ENCODE measurements around the gene TBX4.
"Not testable (repeated sequence)": the region's sequence is repeated elsewhere in the genome, so short reads cannot be mapped to it uniquely, and the experiment has no call there.

The TBX4 gene

DNA sequence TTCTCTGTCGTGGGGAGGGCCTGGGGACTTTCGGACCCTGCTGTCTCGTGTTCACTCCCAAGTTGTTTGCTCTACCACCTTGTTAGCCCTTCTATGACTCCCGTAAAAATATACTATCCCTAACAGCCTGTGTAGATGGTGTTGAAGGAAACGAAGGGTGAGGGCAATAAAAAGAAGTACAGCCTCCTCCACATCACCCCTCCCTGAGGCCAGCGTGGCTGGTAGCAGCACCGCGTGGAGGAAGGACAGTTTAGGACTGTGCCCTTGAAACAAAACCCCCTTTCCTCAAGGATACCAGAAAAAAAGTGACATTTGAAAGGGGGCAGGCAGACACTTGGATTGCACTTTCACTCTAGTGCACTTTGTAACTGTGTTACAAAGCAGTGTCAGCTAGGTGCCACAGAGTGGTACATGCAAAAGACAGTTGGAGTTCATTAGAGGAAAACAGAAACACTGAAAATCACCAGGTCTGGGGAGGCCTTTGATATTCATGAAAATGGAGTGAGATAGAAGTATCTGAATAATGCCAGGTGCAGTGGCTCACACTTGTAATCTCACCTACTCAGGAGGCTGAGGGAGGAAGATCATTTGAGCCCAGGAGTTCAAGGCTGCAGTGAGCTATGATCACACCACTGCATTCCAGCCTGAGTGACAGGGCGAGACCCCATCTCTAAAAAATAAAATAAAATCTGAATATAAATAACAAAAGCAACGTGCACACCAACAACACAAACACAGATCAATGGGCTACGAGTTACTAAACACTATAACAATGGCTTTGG lies 53.8 kb downstream of the TBX4 start:
- no peak for DNase-seq (ENCODE audit: low read depth, low spot score)
- H3K4me3 ChIP-seq (ENCODE audit: low read length) = no peak overlapping the region

GRCh38 chr17:61507383-61508066 lies 55.3 kb downstream of the TBX4 start:
- no peak for DNase-seq (ENCODE audit: low read depth, low spot score)
- H3K4me3 ChIP-seq (ENCODE audit: low read length) = no peak overlapping the region

- H3K4me3 ChIP-seq (ENCODE audit: low read length) = no peak overlapping the region
- no peak for DNase-seq (ENCODE audit: low read depth, low spot score)
Measured at GRCh38 chr17:61508912-61509311, 56.7 kb downstream of the TBX4 start.

DNA sequence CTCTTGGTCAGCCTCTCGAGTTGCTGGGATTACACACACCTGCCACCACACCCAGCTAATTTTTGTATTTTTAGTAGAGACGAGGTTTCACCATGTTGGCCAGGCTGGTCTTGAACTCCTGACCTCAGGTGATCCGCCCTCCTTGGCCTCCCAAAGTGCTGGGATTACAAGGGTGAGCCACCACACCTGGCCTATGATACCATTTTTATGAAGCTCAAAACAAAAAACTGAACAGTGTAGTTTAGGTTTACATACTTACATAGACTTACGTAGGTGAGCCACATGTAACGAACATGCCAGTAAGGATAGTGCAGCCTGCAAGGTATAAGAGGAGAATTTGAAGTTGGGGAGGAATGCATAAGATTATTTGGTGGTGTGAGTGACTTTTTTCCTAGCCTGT lies 57.2 kb downstream of the TBX4 start:
- H3K4me3 ChIP-seq (ENCODE audit: low read length); DNase-seq (ENCODE audit: low read depth, low spot score): not testable (repeated sequence)

GRCh38 chr17:61510237-61510636 lies 58.0 kb downstream of the TBX4 start:
- H3K4me3 ChIP-seq (ENCODE audit: low read length) = no peak overlapping the region

GRCh38 chr17:61510991-61511390 lies 58.8 kb downstream of the TBX4 start:
- DNase-seq (ENCODE audit: low read depth, low spot score) = no peak
- H3K4me3 ChIP-seq (ENCODE audit: low read length) = no peak overlapping the region

More at GRCh38 chr17:61510237-61510636, 58.0 kb downstream of the TBX4 start:
- no peak for DNase-seq (ENCODE audit: low read depth, low spot score)

GRCh38 chr17:61511480-61512182 lies 59.4 kb downstream of the TBX4 start:
- no peak for DNase-seq (ENCODE audit: low read depth, low spot score)
- H3K4me3 ChIP-seq (ENCODE audit: low read length) = no peak overlapping the region

GRCh38 chr17:61514491-61514890 lies 62.3 kb downstream of the TBX4 start:
- DNase-seq (ENCODE audit: low read depth, low spot score) = no peak
- H3K4me3 ChIP-seq (ENCODE audit: low read length) = no peak overlapping the region

DNA sequence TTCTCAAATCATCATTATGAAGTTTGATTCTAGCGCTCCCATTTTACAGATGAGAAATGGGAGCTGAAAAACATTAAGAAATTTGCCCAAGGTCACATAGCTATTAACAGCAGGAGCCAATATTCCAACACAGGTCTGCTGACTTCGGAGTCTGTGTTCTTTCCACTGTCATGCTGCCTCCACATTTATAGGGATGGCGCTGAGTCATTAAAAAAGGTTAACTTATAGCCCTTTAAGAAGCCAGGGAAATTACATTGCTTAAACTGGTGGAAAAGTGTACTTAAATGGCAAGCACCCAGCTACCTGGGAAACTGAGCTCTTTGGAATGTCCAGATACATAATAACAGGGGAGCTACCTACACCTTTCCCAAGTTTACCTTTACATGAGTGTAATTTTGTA lies 65.0 kb downstream of the TBX4 start:
- no peak overlapping the region for H3K4me3 ChIP-seq (ENCODE audit: low read length)
- DNase-seq (ENCODE audit: low read depth, low spot score) = no peak

- DNase-seq (ENCODE audit: low read depth, low spot score) = no peak
- H3K4me3 ChIP-seq (ENCODE audit: low read length) = no peak overlapping the region
Measured at GRCh38 chr17:61517843-61518606, 65.8 kb downstream of the TBX4 start.

DNA sequence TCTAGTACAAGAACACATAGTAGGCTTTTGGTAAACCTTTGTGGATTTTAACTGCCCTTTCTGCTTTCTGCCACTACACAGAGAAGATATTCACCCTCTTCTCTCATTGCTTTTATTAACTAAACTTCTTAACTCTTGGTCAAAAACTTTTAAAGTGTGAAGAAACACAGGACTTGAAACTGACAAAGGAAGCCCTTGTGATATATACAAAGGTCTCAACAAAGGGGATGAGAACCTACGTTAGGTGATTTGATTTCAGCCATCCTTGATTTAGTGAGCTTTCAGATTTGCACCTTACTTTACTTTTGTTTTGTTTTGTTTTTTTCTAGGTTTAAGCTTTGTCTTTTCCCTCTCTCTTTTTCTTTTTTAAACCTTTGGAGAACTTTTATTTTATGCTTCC lies 66.9 kb downstream of the TBX4 start:
- no peak for DNase-seq (ENCODE audit: low read depth, low spot score)
- H3K4me3 ChIP-seq (ENCODE audit: low read length) = no peak overlapping the region

- no peak for DNase-seq (ENCODE audit: low read depth, low spot score)
- H3K4me3 ChIP-seq (ENCODE audit: low read length) = no peak overlapping the region
Measured at GRCh38 chr17:61519754-61520440, 67.7 kb downstream of the TBX4 start.

DNA sequence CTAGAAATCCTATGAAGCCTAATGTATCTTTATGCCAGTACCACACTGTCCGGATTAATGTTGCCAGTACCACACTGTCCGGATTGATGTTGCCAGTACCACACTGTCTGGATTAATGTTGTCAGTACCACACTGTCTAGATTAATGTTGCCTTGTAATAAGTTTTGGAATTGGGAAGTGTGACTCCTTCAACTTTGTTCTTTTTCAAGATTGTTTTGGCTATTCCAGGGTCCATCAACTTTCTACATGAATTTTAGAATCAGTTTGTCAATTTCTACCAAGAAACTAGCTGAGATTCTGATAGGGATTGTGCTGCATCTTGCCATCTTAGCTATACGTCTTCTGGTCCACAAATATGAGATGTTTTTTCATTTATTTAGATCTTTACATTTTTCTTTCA lies 68.7 kb downstream of the TBX4 start:
- DNase-seq (ENCODE audit: low read depth, low spot score) = no peak
- H3K4me3 ChIP-seq (ENCODE audit: low read length) = no peak overlapping the region

DNA sequence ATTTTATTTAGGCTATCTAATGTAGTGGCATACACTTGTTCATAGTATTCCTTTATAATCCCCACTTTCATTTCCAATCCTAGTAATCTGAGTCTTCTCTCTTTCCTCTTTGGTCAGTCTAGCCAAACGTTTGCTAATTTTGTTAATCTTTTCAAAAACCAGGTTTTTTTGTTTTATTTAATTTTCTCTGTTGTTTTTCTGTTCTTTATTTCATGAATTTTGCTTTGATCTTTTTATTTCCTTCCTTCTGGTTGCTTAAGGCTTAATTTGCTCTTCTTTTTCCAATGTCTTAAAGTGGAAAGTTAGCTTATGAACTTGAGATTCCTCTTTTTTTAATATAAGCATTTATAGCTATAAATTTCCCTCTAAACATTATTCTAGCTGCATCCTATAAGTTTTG lies 69.9 kb downstream of the TBX4 start:
- H3K4me3 ChIP-seq (ENCODE audit: low read length) = no peak overlapping the region
- DNase-seq (ENCODE audit: low read depth, low spot score) = no peak

DNA sequence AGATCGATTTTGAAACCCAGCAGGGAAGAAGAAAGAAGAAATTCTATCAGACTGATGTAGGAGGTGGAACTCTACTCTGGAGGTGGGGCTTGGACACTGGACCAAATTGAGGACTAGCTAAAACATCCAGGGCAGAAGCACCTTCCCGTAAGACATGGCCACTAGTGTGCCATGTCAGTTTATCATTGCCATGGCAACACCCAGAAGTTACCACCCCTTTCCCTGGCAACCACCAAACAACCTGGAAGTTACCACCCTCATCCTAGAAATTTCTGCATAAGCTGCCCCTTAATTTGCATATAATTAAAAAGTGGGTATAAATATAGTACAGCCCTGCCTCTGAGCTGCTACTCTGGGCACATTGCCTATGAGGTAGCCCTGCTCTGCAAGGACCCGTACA lies 72.1 kb downstream of the TBX4 start:
- no peak for DNase-seq (ENCODE audit: low read depth, low spot score)
- H3K4me3 ChIP-seq (ENCODE audit: low read length) = no peak overlapping the region

- H3K4me3 ChIP-seq (ENCODE audit: low read length); DNase-seq (ENCODE audit: low read depth, low spot score): not testable (repeated sequence)
Measured at GRCh38 chr17:61527441-61527840, 75.2 kb downstream of the TBX4 start.

DNA sequence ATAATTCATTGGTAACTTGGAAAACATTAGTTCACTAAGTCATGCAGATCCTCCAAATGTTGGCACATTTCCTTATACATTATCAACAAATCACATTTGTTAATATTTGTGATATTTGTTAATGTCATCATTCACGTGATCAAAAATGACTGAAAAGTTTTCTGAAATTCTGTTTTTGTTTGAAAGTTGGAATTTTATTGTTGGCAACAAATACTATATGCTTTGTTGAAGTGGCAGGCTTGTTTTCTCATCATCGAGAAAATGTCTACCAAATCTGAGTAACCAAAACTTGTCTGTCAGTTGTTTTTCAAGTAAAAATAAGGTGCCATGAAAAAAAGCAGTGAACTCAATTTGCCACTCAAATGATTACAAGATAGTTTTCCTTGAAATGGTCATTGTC lies 75.9 kb downstream of the TBX4 start:
- H3K4me3 ChIP-seq (ENCODE audit: low read length) = no peak overlapping the region
- DNase-seq (ENCODE audit: low read depth, low spot score) = no peak

- H3K4me3 ChIP-seq (ENCODE audit: low read length) = no peak overlapping the region
- no peak for DNase-seq (ENCODE audit: low read depth, low spot score)
Measured at GRCh38 chr17:61531223-61531622, 79.0 kb downstream of the TBX4 start.

GRCh38 chr17:61532826-61533225 lies 80.6 kb downstream of the TBX4 start:
- no peak for DNase-seq (ENCODE audit: low read depth, low spot score)
- H3K4me3 ChIP-seq (ENCODE audit: low read length) = no peak overlapping the region
